ENCODE measurements around the gene TRIM33. TPM values are rescaled to one million over a fixed set of nuclear protein-coding genes. Genes with fewer than 3 reads are reported as not detected.

The TRIM33 gene
- total and polyA plus RNA-seq, 2 donors (not counting 3 experiments of a cell fraction or from before 2014, with no cell fraction given): 10.3 to 29.1 TPM

DNA sequence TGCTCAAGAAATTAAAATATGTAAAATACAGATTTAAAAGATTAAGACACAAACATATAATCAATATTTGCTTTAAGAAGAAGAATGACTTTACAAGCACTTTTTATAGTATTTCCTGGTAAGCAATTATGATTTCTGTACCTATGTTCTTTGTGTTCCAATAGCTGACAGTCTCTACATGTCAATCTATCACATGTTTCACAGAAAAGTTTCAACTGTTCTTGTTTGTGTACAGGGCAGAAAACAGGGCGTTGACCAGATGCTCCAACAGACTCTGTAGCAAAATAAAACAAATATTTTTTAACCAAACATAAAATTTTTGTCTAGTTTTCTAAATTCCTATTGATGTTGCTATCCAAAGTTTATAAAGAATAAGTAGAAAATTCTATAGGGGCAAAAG lies 48.0 kb downstream of the TRIM33 start:
- peaks cover 5% of the 10 kb centered on the region for H3K9me3 ChIP-seq (replicated peaks; ENCODE audit: control insufficient read depth, insufficient read depth, low read length)
- POLR2A ChIA-PET: no interaction called here
- H3K79me2 ChIP-seq (ENCODE audit: control insufficient read depth, insufficient read depth, low read length): peaks cover 36% of the 10 kb centered on the region
- CTCF ChIA-PET: no interaction called here
- BruUV-seq (replicated peaks): no TSS peak
- H3K4me1 ChIP-seq (ENCODE audit: control insufficient read depth, extremely low read depth, insufficient read depth, low read length): peaks cover 9% of the 10 kb centered on the region
- no peak for DNase-seq (ENCODE audit: low read depth, low spot score)
- no peaks in the 10 kb centered on the region for H3K27me3 ChIP-seq (ENCODE audit: control insufficient read depth in 2 of 2, insufficient read depth in 2 of 2, low read length in 2 of 2)
- intact Hi-C loops (cut with micrococcal nuclease): no loop called here
- H3K9me1 ChIP-seq (replicated peaks; ENCODE audit: control insufficient read depth, extremely low read depth, insufficient read depth, low read length): no peaks in the 10 kb centered on the region
- no peak overlapping the region for H3K4me2 ChIP-seq (ENCODE audit: insufficient read depth, low read length)
- H3K27ac ChIP-seq (ENCODE audit: insufficient read depth, low read depth, low read length): no peak overlapping the region
- TF ChIP-seq, protein P1, sequence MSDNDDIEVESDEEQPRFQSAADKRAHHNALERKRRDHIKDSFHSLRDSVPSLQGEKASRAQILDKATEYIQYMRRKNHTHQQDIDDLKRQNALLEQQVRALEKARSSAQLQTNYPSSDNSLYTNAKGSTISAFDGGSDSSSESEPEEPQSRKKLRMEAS (IDR thresholded peaks at IDR 0.05; ENCODE audit: insufficient read depth, insufficient read length): no peak
- TF ChIP-seq GATA2 (IDR thresholded peaks at IDR 0.05; ENCODE audit: insufficient read depth, insufficient read length, low read depth, low read length) (no peak), MYC (IDR thresholded peaks at IDR 0.05; ENCODE audit: low read depth, low read length) (no peak), FOS (IDR thresholded peaks at IDR 0.05; ENCODE audit: borderline replicate concordance, insufficient read depth, low read length) (no peak), EZH2 (IDR thresholded peaks at IDR 0.05; ENCODE audit: borderline replicate concordance, low read depth, low read length, severe bottlenecking) (no peak), JUN (IDR thresholded peaks at IDR 0.05; ENCODE audit: borderline replicate concordance, insufficient read depth, insufficient read length, low read depth) (no peak), POLR2A (IDR thresholded peaks at IDR 0.05; ENCODE audit: low read depth, low read length) (no peak), POLR2AphosphoS5 (IDR thresholded peaks at IDR 0.05; ENCODE audit: insufficient read depth, low read depth, low read length) (no peak)
- TF ChIP-seq, protein P2, sequence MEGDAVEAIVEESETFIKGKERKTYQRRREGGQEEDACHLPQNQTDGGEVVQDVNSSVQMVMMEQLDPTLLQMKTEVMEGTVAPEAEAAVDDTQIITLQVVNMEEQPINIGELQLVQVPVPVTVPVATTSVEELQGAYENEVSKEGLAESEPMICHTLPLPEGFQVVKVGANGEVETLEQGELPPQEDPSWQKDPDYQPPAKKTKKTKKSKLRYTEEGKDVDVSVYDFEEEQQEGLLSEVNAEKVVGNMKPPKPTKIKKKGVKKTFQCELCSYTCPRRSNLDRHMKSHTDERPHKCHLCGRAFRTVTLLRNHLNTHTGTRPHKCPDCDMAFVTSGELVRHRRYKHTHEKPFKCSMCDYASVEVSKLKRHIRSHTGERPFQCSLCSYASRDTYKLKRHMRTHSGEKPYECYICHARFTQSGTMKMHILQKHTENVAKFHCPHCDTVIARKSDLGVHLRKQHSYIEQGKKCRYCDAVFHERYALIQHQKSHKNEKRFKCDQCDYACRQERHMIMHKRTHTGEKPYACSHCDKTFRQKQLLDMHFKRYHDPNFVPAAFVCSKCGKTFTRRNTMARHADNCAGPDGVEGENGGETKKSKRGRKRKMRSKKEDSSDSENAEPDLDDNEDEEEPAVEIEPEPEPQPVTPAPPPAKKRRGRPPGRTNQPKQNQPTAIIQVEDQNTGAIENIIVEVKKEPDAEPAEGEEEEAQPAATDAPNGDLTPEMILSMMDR (IDR thresholded peaks at IDR 0.05; ENCODE audit: extremely low read depth in 1 of 2, insufficient read depth in 1 of 2, low read depth in 1 of 2, low read length in 2 of 2): no peak
- no peak overlapping the region for H3K9ac ChIP-seq (replicated peaks; ENCODE audit: extremely low read depth, insufficient read depth, low read length)
- H3K4me3 ChIP-seq (replicated peaks in 1 of 3; ENCODE audit: insufficient read depth in 1 of 3, low read depth in 1 of 3, low read length in 3 of 3): no peak overlapping the region
- no peak for FAIRE-seq
- dilution Hi-C loops (cut with MboI; ENCODE audit: extremely low pct_ligation_motif_present, low sequenced_read_pairs): no loop called here
- peaks cover 1 to 5% of the 10 kb centered on the region in 2 experiments for H3K36me3 ChIP-seq (ENCODE audit: control insufficient read depth in 2 of 2, extremely low read depth in 1 of 2, insufficient read depth in 2 of 2, low read length in 2 of 2)
- H2AFZ ChIP-seq (ENCODE audit: low read depth, low read length): no peak overlapping the region
- H4K20me1 ChIP-seq (replicated peaks; ENCODE audit: control insufficient read depth, extremely low read depth, insufficient read depth, low read length): peaks cover 6% of the 10 kb centered on the region

Measured in endothelial cell of umbilical vein (primary cell).